OCI-LY1 (cell line): ENCODE data around the gene SMC4.

Experiments used
- H2AFZ ChIP-seq: fragments of 200-600 bp; sonication (generic), shearing (Covaris generic); 2 replicates; pipeline ENCODE4 v1.6.0; 2014; ENCODE audit warnings: antibody characterized with exemption, mild to moderate bottlenecking, low read length
- H3F3A ChIP-seq: fragments of 200-600 bp; sonication (generic), shearing (Covaris generic); 2 replicates; pipeline ENCODE4 v1.6.0; 2014; ENCODE audit warnings: mild to moderate bottlenecking, antibody characterized with exemption, low read length, moderate library complexity; ENCODE audit not compliant: insufficient read depth
- H3K27ac ChIP-seq: fragments of 200-600 bp; sonication (generic); 2 replicates; pipeline ENCODE4 v1.5.1; 2014; ENCODE audit warnings: low read length, mixed run types, mild to moderate bottlenecking, low read depth; ENCODE audit not compliant: poor library complexity, severe bottlenecking
- H3K27me3 ChIP-seq: fragments of 200-600 bp; sonication (generic); 2 replicates; pipeline ENCODE4 v1.6.0; 2014; ENCODE audit warnings: antibody characterized with exemption, mild to moderate bottlenecking, low read length, moderate library complexity; ENCODE audit not compliant: insufficient read depth
- H3K36me3 ChIP-seq: fragments of 200-600 bp; sonication (generic); 2 replicates; pipeline ENCODE4 v1.6.1; 2014; ENCODE audit warnings: mild to moderate bottlenecking, antibody characterized with exemption, low read length, moderate library complexity, mixed read lengths; ENCODE audit not compliant: insufficient read depth
- H3K4me1 ChIP-seq: fragments of 200-600 bp; sonication (generic); 2 replicates; pipeline ENCODE4 v1.5.1; 2014; ENCODE audit warnings: mild to moderate bottlenecking, low read length, moderate library complexity; ENCODE audit not compliant: insufficient read depth, severe bottlenecking
- H3K4me2 ChIP-seq: fragments of 200-600 bp; sonication (generic), shearing (Covaris generic); 2 replicates; pipeline ENCODE4 v1.6.1; 2014; ENCODE audit warnings: low read length
- H3K4me3 ChIP-seq: fragments of 200-600 bp; sonication (generic); 2 replicates; pipeline ENCODE4 v1.5.1; 2014; ENCODE audit warnings: low read length, low read depth, mild to moderate bottlenecking, mixed read lengths; ENCODE audit not compliant: poor library complexity, severe bottlenecking
- H3K79me2 ChIP-seq: fragments of 200-600 bp; shearing (Covaris generic); 2 replicates; pipeline ENCODE4 v1.6.1; 2016; ENCODE audit warnings: mixed run types, low read length, mixed read lengths; ENCODE audit not compliant: insufficient read depth
- H3K9ac ChIP-seq: fragments of 200-600 bp; sonication (generic), shearing (Covaris generic); 2 replicates; pipeline ENCODE4 v1.6.1; 2014; ENCODE audit warnings: mild to moderate bottlenecking, low read length, mixed read lengths
- H3K9me2 ChIP-seq: fragments of 200-600 bp; sonication (generic), shearing (Covaris generic); 2 replicates; pipeline ENCODE4 v1.6.1; 2014; ENCODE audit warnings: low read depth, mild to moderate bottlenecking, low read length, mixed read lengths
- H3K9me3 ChIP-seq: fragments of 200-600 bp; shearing (Covaris generic); 2 replicates; pipeline ENCODE4 v1.6.1; 2014; ENCODE audit warnings: low read length, mixed read lengths
- H4K20me1 ChIP-seq: fragments of 200-600 bp; sonication (generic), shearing (Covaris generic); 2 replicates; pipeline ENCODE4 v1.6.0; 2016; ENCODE audit warnings: mild to moderate bottlenecking, low read length; ENCODE audit not compliant: insufficient read depth
- CTCF ChIP-seq: fragments of 200-600 bp; sonication (generic), shearing (Covaris generic); IDR thresholded peaks from 2 replicates; pipeline ENCODE4 v1.5.1; 2017; ENCODE audit warnings: mild to moderate bottlenecking, antibody characterized with exemption, low read length, moderate library complexity, mixed read lengths
- EZH2 ChIP-seq: fragments of 200-600 bp; sonication (generic), shearing (Covaris generic); IDR thresholded peaks from 2 replicates; pipeline ENCODE4 v1.8.0; 2017; ENCODE audit warnings: borderline replicate concordance, mixed run types, mild to moderate bottlenecking, antibody characterized with exemption, low read length, moderate library complexity, mixed read lengths

The SMC4 gene

GRCh38 chr3:160401291-160402095, 2.0 kb downstream of the SMC4 start:
- no peaks in the 10 kb centered on the region for H3K9me2 ChIP-seq
- peak overlapping the region; percentile 90 for H3K9ac ChIP-seq
- TF ChIP-seq EZH2 (no peak), CTCF (no peak)
- H2AFZ ChIP-seq, result no peak overlapping the region
- no peaks in the 10 kb centered on the region for H3K27me3 ChIP-seq
- H3F3A ChIP-seq, result no peaks in the 10 kb centered on the region
- H3K36me3 ChIP-seq, result peaks cover 68% of the 10 kb centered on the region
- H3K4me2 ChIP-seq, result peak overlapping the region; percentile 93
- H3K79me2 ChIP-seq, result peaks cover 92% of the 10 kb centered on the region
- H4K20me1 ChIP-seq, result no peaks in the 10 kb centered on the region; the same call in 1 of the 2 replicates
- peaks cover 57% of the 10 kb centered on the region for H3K4me1 ChIP-seq
- H3K27ac ChIP-seq, result peak overlapping the region; percentile 89
- no peaks in the 10 kb centered on the region for H3K9me3 ChIP-seq
- H3K4me3 ChIP-seq, result peak overlapping the region; percentile 84

- Histone ChIP-seq H3K9me3 (no peaks in the 10 kb centered on the region), H3F3A (no peaks in the 10 kb centered on the region), H2AFZ (no peak overlapping the region), H3K4me1 (peaks cover 47% of the 10 kb centered on the region), H3K4me3 (peak overlapping the region; percentile 84), H3K36me3 (peaks cover 77% of the 10 kb centered on the region), H3K79me2 (peaks cover 93% of the 10 kb centered on the region), H3K4me2 (peak overlapping the region; percentile 93), H3K9ac (peak overlapping the region; percentile 90), H4K20me1 (no peaks in the 10 kb centered on the region; the same call in 1 of the 2 replicates), H3K27ac (peak overlapping the region; percentile 89), H3K9me2 (no peaks in the 10 kb centered on the region), H3K27me3 (no peaks in the 10 kb centered on the region)
- TF ChIP-seq EZH2 (no peak), CTCF (no peak)
Measured at GRCh38 chr3:160402221-160403027, 3.0 kb downstream of the SMC4 start.

- peaks cover 84% of the 10 kb centered on the region for H3K36me3 ChIP-seq
- no peaks in the 10 kb centered on the region for H3K27me3 ChIP-seq
- no peaks in the 10 kb centered on the region for H3K9me3 ChIP-seq
- no peak for TF ChIP-seq CTCF
- TF ChIP-seq EZH2, result no peak
- H2AFZ ChIP-seq, result no peak overlapping the region
- peak overlapping the region; percentile 84 for H3K4me3 ChIP-seq
- no peaks in the 10 kb centered on the region; the same call in 1 of the 2 replicates for H4K20me1 ChIP-seq
- peak overlapping the region; percentile 90 for H3K9ac ChIP-seq
- H3K4me2 ChIP-seq, result peak overlapping the region; percentile 93
- peaks cover 2% of the 10 kb centered on the region; the same call in 1 of the 2 replicates for H3F3A ChIP-seq
- peaks cover 41% of the 10 kb centered on the region for H3K4me1 ChIP-seq
- no peaks in the 10 kb centered on the region for H3K9me2 ChIP-seq
- peak overlapping the region; percentile 89 for H3K27ac ChIP-seq
- peaks cover 96% of the 10 kb centered on the region for H3K79me2 ChIP-seq
Measured at GRCh38 chr3:160403028-160403545, 3.6 kb downstream of the SMC4 start.
